ENCODE measurements around the gene QKI.
"Not testable (repeated sequence)": the region's sequence is repeated elsewhere in the genome, so short reads cannot be mapped to it uniquely, and the experiment has no call there.

The QKI gene

DNA sequence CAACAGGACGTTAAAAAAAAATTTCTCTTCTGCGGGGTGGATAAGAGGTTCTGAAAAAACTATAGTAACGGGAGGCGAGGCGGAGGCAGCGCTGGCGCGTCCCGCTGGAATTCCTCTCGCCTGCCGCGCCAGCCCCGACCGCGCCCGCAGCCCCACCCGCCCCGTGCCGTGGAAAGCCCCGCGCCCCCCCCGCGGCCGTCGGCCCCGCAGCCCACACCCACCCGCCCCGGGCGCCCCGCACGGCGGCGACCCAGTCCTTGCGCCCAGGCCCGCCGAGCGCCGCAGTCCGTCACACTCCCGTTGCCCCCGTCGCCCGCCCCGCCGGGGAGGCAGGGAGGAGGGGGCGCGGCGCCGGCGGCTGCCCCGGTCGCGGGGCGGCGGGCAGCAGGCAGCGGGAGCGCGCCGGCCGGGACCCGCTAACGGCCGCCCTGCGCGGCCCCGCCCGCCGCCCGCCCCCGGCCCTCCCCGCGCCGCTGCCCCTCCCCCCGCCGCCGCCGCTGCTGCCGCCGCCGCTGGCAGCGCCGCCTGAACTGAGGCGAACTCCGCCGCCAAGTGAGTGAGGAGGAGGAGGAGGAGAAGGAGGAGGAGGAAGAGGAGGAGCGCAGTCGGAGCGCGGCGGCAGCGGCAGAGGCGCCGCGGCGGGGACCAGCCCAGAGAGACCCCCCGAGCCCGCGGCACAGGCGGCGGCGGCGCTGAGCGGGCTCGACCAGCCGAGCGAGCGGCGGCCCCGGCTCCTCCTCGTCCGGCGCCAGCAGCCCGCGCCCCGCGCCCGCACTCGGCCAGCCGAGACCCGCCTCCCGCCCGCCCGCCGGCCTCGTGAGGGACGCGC lies at the start of gene QKI:
TSS of gene QKI (plus strand) at position 602 of the 829 bp plus-strand sequence. CDS start 476 bp downstream, outside the sequence.
- DNase-seq (ENCODE audit: low spot score), result peak; percentile 67

DNA sequence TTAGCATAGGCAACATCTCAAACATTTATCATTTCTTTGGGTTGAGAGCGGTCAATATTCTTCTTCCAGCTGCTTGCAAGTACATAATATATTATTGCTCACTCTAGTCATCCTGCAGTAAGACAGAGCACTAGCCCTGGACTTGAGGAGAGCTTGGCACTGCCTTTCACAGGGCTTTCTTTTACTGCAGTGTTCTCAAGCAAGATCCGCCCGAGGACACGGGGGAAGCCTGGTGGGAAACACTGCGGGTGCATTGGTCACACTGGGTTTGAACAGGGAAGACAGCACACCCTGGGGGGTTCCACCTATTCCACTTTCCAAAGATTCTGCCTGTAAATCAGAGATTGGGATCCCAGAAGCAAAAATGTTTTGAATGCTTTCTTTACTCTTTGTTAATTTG lies 48.2 kb upstream of the QKI start:
- DNase-seq (ENCODE audit: low spot score), result no peak

DNA sequence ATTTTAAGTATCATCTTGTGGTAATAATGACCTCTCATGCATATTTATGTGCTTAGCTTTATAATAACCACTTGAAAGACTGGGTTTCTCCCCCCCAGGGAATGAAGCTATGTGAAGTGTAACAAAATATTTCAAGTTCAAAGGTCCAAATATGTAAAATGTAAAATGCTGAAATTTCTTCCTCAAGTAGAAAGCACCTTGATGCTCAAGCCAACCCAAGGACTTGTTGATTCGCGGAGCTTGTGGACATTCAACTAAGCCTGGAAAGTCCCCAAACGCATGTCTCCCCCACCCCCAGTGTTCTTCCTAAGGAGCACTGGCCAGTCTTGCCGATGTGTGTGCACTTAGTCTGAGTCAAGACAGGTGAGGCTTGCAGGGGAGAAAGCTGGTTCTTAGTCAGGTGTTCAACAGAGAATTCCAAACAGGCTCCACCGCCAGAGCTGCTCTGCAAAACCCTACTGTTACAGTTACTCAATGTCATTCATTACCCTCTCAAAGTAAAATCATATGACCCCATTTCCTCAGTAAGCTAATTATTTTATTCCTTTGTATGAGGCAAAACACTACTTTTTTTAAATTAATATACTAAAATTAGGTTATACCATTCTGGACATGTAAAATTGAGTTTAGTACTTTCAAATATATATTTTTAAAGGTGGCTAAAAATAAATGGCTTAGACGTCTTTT lies 46.9 kb upstream of the QKI start:
- DNase-seq (ENCODE audit: low spot score), result no peak

DNA sequence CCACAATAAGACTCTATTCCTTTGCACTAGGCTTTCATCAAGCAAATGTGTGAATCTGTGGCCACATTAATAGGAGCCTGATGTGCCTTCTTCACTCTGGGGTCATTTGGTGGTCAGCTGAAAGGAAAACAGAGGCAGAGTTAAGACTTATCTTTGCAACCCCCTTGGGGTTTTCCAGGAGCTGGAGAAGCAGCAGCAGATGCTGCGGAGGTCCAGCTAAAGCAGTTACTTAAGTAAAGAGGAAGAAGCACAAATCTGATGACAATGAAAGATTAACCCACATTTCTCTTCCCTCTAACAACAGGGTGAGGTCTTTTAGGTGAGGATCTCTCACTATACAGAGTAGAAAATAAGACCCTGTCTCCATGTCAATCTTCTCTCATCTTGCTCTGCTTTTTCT lies 45.4 kb upstream of the QKI start:
- no peak for DNase-seq (ENCODE audit: low spot score)

DNA sequence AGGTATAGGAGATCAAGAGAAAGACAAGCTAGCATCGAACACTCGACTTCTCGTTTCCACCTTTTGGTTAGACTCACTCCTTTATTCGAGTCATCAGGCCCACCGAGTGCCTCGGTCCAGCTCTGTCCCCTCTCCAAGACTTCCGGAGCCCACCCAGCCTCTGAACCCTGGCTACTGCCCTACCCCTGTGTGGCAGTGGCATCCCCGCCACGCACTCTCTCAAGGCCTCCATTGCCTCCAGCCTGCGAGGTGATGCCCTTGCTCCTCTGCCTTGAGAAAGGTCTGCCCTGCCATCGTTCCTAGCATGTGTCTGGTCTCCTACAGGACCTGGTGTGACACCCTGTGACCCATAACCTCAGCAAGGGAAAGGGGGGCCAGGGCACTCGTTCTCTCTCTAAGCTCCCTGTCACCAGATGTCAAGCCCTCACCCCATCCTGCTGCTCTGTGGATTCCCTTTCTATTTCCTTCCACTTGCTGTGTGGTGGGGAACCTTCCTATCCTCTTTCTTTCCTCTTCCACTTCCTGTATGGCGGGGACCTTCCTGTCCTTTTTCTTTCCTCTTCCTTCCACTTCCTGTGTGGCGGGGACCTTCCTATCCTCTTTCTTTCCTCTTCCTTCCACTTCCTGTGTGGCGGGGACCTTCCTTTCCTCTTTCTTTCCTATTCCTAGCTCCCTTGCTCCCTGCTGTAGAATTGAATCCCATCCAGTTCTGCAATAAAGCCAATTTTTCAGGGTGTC lies 44.7 kb upstream of the QKI start:
- no peak for DNase-seq (ENCODE audit: low spot score)

DNA sequence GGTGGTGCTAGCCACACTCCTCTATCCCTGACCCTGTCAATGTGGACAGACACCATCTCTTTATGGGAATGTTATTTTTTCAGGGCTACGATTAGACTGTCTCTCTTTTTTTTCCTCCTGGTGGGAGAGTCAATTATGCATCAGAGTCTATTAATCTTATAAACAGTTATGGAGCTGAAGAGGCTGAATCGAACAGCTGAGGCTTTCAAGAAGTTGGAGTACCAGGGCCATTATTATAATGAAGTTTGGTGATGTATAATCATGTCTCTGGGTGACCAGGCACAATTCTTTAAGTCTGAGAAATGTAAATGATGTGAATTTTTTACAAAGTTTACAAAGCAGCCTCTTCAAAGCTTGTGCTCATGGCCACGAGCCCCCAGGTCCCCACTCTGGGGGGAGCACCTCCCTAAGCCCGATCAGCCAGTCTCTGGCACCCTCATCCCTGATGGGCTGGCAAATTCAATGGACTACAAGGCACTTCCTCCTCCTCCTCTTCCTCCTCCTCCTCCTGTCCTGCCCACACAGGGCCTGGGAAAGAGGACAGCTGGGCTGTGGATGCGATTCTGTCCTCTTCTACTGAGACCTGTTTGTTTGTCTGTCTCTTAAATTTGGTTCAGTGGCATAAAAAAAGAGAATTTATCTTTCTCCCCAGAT lies 43.9 kb upstream of the QKI start:
- no peak for DNase-seq (ENCODE audit: low spot score)

DNA sequence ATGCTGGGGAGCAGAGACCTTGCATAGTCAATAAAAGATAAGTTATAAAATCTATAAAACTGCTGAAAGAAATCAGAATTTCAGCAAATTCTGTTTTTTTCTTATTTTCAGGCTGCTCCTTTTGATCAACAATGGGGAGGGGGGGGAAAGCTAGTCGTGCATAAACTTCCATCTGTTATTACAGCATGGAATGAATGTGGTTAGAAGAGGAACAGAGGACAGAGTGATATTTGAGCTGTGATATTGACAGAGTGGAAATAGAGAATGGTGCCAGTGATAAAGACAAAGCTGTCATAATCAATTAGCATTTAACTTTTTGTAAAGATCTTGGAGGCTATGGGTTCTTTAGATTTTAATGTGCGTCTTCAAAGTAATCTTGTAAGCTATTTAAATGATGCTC lies 43.4 kb upstream of the QKI start:
- DNase-seq (ENCODE audit: low spot score), result no peak

DNA sequence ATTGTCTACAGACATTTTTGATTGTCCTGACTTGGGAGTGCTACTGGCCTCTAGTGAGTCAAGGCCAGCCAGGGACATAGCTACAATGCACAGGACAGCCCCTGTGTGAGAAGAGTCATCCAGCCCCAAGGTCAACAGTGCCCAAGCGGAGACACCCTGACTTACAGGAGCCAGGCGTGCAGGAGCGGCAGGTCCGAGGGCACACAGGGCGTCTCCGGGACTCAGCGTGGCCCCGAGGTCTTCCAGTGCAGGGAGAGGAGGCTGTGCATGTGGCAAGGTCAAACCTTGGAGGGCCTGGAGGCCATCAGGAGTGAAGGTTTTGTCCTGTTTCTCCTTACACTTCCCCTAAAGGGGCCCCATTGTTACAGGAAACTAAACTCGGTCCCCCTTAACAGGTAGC lies 41.3 kb upstream of the QKI start:
- no peak for DNase-seq (ENCODE audit: low spot score)

DNA sequence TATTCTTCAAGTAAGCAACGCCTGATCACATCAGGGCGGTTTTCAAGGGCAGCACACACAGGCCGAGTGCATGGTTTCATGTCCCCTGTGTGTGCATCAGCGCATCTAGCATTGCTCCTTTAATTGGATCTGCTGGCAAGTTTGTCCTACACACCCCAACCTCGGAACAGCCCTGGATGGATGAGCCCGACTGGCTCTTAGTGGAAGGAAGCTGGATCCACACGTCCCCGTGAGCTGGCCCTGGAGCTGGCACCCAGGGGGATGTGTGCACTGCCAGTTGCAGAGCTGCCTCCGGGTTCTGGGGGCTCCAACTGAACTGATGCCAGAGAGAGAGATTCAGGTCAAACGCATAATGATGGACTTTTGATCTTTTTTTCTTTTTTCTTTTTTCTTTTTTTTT lies 39.2 kb upstream of the QKI start:
- DNase-seq (ENCODE audit: low spot score), result no peak

DNA sequence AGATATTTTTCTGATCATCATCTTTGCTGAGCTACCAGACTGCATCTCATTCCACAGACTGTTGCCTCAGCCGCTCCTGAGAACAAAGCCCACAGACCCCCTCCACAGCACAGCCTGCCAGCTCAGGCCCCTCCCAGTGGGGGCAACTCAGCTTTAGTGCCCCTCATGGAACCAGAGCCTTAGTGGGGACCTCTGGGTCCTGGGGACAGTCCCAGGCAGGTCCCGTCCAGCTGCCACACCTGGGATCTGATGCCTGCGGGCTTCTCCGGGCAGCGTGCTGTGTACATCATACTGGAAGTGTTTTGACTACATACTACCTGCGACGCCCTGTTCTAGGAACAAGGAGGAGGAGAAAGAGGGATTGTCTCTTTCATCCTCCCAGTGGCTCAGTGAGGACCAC lies 38.3 kb upstream of the QKI start:
- no peak for DNase-seq (ENCODE audit: low spot score)

DNA sequence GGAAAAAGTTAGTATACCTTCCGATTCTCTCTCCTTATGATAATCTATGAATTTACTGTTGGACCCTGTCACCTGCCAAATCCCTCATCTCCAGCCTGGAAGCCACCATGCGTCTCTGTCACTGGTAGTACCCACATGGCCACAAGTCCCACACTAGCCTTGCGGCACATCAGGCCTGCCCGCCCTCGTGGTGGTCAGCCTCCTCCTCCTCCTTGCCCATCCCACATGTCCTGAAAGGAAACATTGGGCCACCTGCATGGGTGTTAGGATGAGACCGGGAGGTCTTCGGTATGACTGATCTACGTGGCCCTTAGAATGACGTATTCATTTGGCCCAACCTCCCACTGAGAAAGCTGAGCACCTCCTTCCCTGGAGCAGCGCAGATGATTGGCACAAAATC lies 37.0 kb upstream of the QKI start:
- no peak for DNase-seq (ENCODE audit: low spot score)

DNA sequence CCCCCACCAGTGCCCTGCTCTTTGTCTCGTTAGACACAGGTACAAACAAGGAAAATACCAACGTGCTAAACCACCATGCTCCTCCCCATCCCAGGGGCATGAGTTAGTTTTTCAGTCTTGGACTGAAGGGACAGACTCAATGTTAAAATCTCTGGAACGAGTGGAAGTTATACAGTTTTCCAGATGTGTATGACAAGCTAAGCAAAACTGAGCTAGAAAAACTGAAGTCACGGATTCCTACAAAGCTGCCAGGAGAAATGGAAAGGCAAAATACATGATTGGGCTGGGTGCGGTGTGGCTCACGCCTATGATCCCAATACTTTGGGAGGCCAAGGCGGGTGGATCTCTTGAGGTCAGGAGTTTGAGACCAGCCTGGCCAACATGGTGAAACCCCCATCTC lies 34.3 kb upstream of the QKI start:
- DNase-seq (ENCODE audit: low spot score), result no peak

DNA sequence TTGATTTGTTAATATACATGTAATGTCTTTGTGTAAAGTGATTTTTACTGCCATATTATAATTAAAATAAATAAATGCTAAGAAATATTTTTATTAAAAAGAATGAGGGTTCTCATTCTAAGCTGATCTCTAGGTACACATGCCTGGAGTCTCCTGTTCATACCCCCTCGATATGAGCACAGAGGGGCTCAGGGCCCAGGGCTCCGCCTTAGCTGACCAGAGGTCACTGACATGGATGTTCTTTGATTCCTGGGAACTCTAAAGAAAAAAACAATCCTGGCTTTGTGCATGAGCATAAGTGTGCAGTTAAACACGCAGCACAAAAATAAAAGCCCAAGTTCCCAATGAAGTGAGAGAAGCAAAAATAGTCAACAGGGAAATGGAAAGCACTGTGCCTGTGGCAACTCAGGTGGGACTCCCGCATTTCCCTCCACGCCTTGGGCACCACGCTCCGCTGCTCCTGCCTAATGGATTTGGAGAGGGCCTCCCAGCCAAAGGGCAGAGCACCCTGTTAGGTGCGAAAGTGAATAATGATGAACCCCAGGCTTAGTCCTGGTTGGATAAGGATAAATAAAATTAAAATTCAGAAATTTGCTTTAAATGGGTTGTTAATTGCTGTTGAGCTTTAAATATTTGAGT lies 33.3 kb upstream of the QKI start:
- DNase-seq (ENCODE audit: low spot score), result no peak

DNA sequence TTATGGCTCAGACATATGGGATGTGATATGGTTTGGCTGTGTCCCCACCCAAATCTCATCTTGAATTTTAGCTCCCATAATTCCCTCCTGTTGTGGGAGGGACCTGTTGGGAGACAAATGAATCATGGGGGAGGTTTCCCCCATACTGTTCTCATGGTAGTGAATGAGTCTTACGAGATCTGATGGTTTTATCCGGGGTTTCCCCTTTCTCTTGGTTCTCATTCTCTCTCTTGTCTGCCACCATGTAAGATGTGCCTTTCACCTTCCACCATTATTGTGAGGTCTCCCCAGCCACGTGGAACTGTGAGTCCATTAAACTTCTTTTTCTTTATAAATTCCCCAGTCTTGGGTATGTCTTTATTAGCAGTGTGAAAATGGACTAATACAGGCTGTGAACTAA lies 31.1 kb upstream of the QKI start:
- DNase-seq (ENCODE audit: low spot score), result not testable (repeated sequence)

DNA sequence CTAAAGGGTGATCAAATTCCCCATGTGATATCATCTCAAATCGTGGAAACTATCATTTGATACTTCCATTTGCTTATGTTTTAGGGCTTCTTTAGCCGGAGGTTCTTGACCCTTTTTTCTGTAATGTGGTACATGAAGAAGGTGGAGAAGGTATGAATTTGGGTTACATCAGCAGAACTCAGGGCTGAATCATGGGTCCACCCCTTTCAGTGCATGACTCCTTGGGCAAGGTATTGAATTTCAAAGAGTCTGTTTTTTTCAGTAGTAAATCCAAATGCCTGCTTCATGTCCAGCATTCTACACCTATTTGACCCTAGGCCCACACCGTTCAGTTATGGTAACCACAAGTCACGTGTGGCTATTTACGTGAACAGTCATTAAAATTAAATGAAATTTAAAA lies 30.6 kb upstream of the QKI start:
- peak; percentile 59 for DNase-seq (ENCODE audit: low spot score)

DNA sequence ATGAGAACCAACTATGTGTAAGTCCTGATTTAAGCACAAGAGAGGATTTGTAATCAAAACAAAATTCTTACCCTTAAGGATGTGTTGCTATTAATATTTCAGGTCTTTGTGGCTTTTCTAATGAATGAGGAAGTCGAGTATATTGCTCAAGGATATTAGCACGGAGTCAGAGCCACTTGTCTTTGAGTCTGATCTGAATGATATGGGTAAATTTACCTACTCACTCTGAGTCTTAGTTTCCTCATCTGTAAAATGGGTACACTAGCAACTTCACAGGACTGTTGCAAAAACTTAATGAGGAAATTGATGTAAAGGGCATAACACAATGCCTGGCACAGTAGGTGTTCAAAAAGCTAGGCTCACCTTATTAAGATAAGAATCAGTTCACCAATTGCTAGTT lies 30.0 kb upstream of the QKI start:
- no peak for DNase-seq (ENCODE audit: low spot score)

DNA sequence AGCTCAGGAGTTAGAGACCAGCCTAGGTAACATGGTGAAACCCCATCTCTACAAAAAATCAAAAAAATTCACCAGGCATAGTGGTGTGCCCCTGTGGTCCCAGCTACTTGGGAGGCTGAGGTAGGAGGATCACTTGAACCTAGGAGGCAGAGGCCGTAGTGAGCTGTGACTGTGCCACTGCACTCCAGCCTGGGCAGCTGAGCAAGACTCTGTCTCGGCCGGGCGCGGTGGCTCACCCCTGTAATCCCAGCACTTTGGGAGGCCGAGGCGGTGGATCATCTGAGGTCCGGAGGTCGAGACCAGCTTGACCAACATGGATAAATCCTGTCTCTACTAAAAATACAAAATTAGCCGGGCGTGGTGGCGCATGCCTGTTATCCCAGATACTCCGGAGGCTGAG lies 29.0 kb upstream of the QKI start:
- DNase-seq (ENCODE audit: low spot score), result not testable (repeated sequence)

DNA sequence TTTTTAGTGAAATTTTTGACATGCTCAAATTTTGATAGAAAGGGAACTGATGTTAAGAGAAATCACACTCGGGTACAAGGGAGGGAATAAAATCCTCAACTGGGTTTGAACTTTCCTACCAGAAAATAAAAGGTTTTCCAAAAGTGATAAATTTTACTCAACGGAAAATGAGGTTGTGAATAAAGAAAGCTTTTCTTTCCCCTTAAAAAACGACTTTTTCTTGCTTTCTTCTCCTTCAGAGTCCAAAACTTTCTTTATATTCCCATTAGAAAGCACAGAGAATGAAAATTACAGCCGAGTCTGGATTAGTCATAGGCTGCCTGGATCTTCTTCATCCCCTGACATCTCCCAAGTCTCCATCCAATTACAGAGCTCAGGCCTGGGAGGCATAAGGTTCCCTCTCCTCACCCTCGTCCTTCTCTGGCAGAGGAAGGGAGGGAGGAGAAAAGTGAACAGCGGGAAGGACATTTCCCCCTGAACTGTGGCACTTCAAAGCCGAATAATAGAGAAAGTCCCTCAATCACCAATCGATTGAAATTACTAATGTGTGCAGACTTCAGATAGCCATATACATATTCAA lies 28.1 kb upstream of the QKI start:
- no peak for DNase-seq (ENCODE audit: low spot score)

DNA sequence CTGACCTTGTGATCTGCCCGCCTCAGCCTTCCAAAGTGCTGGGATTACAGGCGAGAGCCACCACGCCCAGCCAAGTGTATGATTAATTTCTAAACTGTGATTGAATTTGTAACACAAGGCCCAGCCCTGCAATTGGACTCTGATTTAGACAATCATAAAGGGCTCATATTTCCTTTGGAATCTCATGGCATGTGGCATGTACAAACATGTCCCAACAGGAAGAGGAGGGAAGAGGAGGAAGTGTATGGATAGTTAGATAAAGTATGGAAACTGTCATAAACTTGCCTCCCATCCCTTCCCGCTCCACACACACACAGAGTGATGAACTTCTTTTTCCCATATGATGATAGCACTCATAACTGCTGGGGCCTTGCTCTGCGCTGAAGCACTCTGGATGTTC lies 27.2 kb upstream of the QKI start:
- peak; percentile 58 for DNase-seq (ENCODE audit: low spot score)

DNA sequence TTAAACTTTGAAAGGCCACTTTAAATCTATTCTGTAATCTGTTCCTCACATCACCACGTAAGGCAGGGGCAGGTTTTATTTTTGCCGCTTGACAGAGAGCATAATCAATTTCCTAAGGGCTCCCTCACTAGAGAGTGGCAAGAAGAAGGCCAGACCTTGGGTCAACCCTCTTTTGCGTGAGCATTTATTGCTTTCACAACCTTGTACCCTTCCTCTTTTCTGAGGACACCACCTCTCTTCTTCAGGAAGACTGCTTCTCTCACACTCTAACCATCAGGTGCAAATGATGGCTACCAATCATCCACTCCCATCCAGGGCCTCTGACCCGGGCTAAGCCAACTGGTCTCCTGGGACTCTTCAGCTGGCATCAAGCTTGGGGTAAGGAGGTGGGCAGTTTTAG lies 25.2 kb upstream of the QKI start:
- no peak for DNase-seq (ENCODE audit: low spot score)

DNA sequence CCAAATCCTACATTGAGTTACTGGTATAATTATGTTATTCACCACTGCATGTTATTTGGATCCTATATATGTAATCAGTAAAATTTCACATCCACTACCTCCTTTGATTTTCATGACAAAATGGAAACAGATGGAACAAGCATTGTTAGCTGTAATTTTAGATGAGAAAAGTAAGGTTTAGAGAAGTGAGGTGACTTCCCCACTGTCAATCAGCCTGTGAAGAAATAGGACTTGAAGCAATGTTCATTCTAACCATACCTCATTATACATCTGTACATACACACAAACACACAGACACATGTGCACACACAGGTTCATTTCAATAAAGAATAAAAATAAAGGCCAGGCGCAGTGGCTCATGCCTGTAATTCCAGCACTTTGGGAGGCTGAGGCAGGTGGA lies 23.7 kb upstream of the QKI start:
- no peak for DNase-seq (ENCODE audit: low spot score)

DNA sequence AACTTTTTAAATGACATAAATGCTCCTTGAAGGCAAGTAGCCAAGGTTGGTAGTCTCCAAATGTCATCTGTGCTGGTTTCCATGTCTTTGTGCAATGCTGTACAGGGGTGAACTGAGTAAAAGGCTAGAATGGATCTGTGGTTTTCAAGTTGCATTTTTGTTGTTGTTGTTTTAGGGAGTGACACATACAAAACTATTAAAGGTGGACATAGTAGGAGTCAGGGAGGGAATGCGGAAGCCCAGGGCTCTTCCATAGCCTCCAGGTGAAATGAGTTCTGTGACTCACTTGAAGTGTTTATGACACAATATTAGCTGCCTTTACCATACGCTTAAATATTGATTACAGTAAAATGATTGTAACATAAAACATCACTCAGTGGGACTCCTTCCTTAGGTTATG lies 22.5 kb upstream of the QKI start:
- peak; percentile 79 for DNase-seq (ENCODE audit: low spot score)
